Ovary (tissue), 9 donors: Measurements from ENCODE around the gene SAMD4A. TPM values are rescaled to one million over a fixed set of nuclear protein-coding genes. Genes with fewer than 3 reads are reported as not detected.

Experiments
- DNase-seq, 5 donors: peaks; one replicate each; pipeline ENCODE4 v3.0.0-alpha.2; 2019 to 2020
- H3K27ac ChIP-seq, 2 donors: fragments of 200-600 bp; one replicate each; pipeline versions ENCODE4 v1.5.1 to v1.8.0; 2019 to 2022
- H3K27me3 ChIP-seq: fragments of 200-600 bp; one replicate; pipeline ENCODE4 v1.8.0; 2022
- H3K36me3 ChIP-seq: fragments of 200-600 bp; sonication (generic); one replicate; pipeline ENCODE4 v1.5.1; 2019
- H3K4me1 ChIP-seq: one replicate; pipeline ENCODE4 v1.8.1; 2013; ENCODE audit warnings: mild to moderate bottlenecking, moderate library complexity; ENCODE audit not compliant: insufficient read depth
- H3K4me3 ChIP-seq: fragments of 200-600 bp; sonication (generic); one replicate; pipeline ENCODE4 v1.5.1; 2017
- H3K9me3 ChIP-seq, 2 donors: fragments of 200-600 bp in 1 of 2; sonication (generic) in 1 of 2; one replicate each; pipeline versions ENCODE4 v1.5.1 to v1.8.1; 2013 to 2019; ENCODE audit warnings: mild to moderate bottlenecking in 1 of 2, moderate library complexity in 1 of 2
- EP300 ChIP-seq: sonication (generic); formaldehyde crosslinking; IDR thresholded peaks from one replicate; pipeline ENCODE4 v1.6.1; 2017; ENCODE audit warnings: antibody characterized with exemption
- POLR2A ChIP-seq: fragments of 450-650 bp; IDR thresholded peaks from one replicate; pipeline ENCODE4 v1.6.1; 2017; ENCODE audit warnings: antibody characterized with exemption, mild to moderate bottlenecking, moderate library complexity
- WGBS, 3 donors: extraction: QIAGEN DNeasy Blood & Tissue Kit in 1 of 3; methylation state at CpG; one replicate each; pipeline versions ENCODE4 v1.1.5 to v1.1.7; 2013 to 2017; 5-methylcytosine and 5-hydroxymethylcytosine counted together
- intact Hi-C, 4 donors: fragments of 100-400 bp; cut with DNase I; formaldehyde crosslinking; loops; one replicate each; pipeline versions ENCODE4 v1.11.0 to v1.15.1; 2022 to 2023
- polyA plus RNA-seq, 2 donors: library from polyadenylated mRNA; stranded (reverse); fragments of 200-250 nt in 1 of 2; fragments of 350-450 nt in 1 of 2; fragmentation: Illumina TruSeq in 1 of 2; extraction: RNeasy Lipid Tissue Mini Kit (QIAGEN cat#74804) in 1 of 2; gene quantifications; one replicate each; pipeline ENCODE4 v1.2.3, GENCODE V29; 2013 to 2014
- total RNA-seq, 7 donors: library from RNA; depleted of rRNA in 2 of 7; stranded (reverse); fragments of >200 nt in 2 of 7; fragmentation: NEBNext Ultra II Directional in 3 of 7; extraction: Animal tissue kit (Norgen Biotek cat#: 25700) in 3 of 7; gene quantifications; one replicate each; pipeline versions ENCODE4 v1.1.0 to v1.2.4, GENCODE V29; 2016 to 2023
- TF ChIP-seq, protein P1 (sequence below), 3 donors: fragments of 450-650 bp in 2 of 3; fragments of 200-600 bp in 1 of 3; IDR thresholded peaks; one replicate each; pipeline versions ENCODE4 v1.5.1 to v1.8.0; 2016 to 2022; ENCODE audit warnings: antibody characterized with exemption in 3 of 3, mild to moderate bottlenecking in 1 of 3
- donor health status: DM: no; HTN: no; CAD: no; lungs with moderate emphysema.
- donor health status: DM: no; HTN: no; CAD: no.
- donor health status: Bipolar disorder and iron deficiency.
- donor health status: DM: yes; HTN: yes; CAD: no.
- donor health status: DM: no; HTN: no; CAD: no.
- donor health status: DM: yes; HTN: yes; CAD: no.

The SAMD4A gene
- total and polyA plus RNA-seq, 9 donors: 2.3 to 22.4 (median 7.3) TPM

DNA sequence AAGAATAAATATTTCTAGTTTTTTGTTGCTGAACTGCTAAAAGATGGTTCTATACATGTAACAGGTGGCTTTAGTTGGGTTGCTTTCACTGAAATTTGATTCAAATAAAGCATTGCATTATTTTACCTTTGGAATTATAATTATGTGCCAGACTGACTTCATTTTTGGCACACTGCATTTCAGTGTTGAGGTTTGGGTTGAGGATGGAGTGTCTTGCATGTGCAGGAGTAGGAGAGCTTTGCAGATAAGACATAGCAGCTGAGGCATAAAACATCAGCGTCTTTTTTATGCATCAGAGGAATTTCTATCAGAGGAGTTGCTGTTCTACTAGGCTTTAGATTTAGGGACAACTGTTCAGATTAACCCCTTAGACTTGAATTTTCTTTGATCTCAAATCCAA lies 17.2 kb downstream of the SAMD4A start:
- TF ChIP-seq POLR2A (no peak), EP300 (no peak)
- TF ChIP-seq, protein P1, sequence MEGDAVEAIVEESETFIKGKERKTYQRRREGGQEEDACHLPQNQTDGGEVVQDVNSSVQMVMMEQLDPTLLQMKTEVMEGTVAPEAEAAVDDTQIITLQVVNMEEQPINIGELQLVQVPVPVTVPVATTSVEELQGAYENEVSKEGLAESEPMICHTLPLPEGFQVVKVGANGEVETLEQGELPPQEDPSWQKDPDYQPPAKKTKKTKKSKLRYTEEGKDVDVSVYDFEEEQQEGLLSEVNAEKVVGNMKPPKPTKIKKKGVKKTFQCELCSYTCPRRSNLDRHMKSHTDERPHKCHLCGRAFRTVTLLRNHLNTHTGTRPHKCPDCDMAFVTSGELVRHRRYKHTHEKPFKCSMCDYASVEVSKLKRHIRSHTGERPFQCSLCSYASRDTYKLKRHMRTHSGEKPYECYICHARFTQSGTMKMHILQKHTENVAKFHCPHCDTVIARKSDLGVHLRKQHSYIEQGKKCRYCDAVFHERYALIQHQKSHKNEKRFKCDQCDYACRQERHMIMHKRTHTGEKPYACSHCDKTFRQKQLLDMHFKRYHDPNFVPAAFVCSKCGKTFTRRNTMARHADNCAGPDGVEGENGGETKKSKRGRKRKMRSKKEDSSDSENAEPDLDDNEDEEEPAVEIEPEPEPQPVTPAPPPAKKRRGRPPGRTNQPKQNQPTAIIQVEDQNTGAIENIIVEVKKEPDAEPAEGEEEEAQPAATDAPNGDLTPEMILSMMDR (IDR thresholded peaks at IDR 0.05): no peak
- intact Hi-C loops: no loop called here
- no peak overlapping the region for H3K27ac ChIP-seq
- no peak overlapping the region for H3K4me3 ChIP-seq
- DNase-seq: no peak
- 6 to 11% (median 6%) methylated on average over 1 of the region's 1 CpG for WGBS, 3 donors
- H3K9me3 ChIP-seq: no peaks in the 10 kb centered on the region
- H3K4me1 ChIP-seq: no peaks in the 10 kb centered on the region
- H3K36me3 ChIP-seq: no peaks in the 10 kb centered on the region
- H3K27me3 ChIP-seq: no peaks in the 10 kb centered on the region

DNA sequence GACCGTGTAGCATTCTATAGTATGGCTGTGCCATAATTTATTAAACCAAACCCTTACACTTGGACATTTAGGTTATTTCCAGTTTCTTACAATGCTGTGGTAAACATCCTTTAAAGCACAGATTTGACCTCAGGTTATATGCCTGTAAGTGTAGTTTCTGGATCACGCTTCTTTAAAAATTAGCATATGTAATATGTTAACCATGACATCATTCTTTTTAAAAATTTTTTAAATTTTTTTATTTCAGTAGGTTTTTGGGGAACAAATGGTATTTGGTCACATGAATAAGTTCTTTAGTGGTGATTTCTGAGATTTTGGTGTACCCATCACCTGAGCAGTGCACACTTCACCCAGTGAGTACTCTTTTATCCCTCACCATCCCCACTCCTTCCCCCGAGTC lies 18.3 kb downstream of the SAMD4A start:
- H3K27ac ChIP-seq: no peak overlapping the region
- TF ChIP-seq EP300 (no peak), POLR2A (no peak)
- TF ChIP-seq, protein P1 (IDR thresholded peaks at IDR 0.05): no peak
- no peak overlapping the region for H3K4me3 ChIP-seq
- WGBS, 3 donors: 96 to 98% (median 96%) methylated on average over 3 of the region's 3 CpGs
- no peaks in the 10 kb centered on the region for H3K36me3 ChIP-seq
- H3K4me1 ChIP-seq: no peaks in the 10 kb centered on the region
- intact Hi-C loops: loop anchor here in 1 of 4 donors (5.0 kb wide), 1 partner anchor 787 kb away; no protein-coding TSS in a partner anchor
- H3K9me3 ChIP-seq: no peaks in the 10 kb centered on the region
- no peak for DNase-seq
- no peaks in the 10 kb centered on the region for H3K27me3 ChIP-seq

DNA sequence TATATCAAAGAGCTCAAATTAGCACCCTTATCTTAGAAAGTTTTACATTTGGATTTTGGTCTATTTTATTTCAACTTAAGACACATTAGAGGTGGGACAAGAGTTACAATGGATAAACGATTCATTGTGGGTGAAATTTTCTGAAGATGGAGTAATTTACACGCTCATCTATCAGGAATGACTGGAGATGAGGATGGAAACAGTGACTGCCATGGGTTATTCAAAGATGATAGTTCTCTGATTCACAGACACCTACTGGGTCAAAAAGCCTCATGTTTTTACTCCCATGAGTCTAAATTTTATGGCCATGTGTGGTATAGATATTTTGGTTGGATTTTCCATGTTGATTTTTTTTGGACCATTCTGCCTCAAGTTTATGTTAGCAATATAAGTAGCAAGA lies 22.1 kb downstream of the SAMD4A start:
- no peaks in the 10 kb centered on the region for H3K9me3 ChIP-seq
- 82 to 90% (median 85%) methylated on average over 2 of the region's 2 CpGs for WGBS, 3 donors
- no peak overlapping the region for H3K4me3 ChIP-seq
- H3K36me3 ChIP-seq: no peaks in the 10 kb centered on the region
- intact Hi-C loops: loop anchor here in 1 of 4 donors (5.0 kb wide), 1 partner anchor 783 kb away; no protein-coding TSS in a partner anchor
- H3K4me1 ChIP-seq: no peaks in the 10 kb centered on the region
- no peak overlapping the region for H3K27ac ChIP-seq
- no peak for TF ChIP-seq POLR2A
- no peak for TF ChIP-seq EP300
- TF ChIP-seq, protein P1 (IDR thresholded peaks at IDR 0.05): no peak
- DNase-seq: no peak
- no peaks in the 10 kb centered on the region for H3K27me3 ChIP-seq

DNA sequence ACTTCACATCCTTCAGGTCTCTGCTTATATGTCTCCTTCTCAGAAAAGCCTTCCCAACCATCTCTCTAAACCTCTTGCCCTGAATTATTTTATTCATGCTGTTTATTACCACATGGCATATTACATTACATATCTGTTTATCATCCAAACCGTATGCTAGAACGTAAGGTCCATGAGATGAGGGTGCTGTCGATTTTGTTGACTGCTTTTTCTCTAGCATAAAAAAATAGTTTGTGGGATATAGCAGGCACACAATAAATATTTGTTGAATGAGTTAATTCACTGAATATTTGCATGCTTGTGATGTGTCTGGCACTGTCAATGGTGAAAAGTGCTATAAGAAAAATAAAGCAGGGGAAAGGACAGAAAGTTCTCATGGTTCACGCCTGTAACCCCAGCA lies 22.9 kb downstream of the SAMD4A start:
- no peaks in the 10 kb centered on the region for H3K36me3 ChIP-seq
- H3K27me3 ChIP-seq: no peaks in the 10 kb centered on the region
- DNase-seq: no peak
- no peaks in the 10 kb centered on the region for H3K4me1 ChIP-seq
- no peak overlapping the region for H3K4me3 ChIP-seq
- intact Hi-C loops: loop anchor here in 1 of 4 donors (5.0 kb wide), 1 partner anchor 782 kb away; no protein-coding TSS in a partner anchor
- no peaks in the 10 kb centered on the region for H3K9me3 ChIP-seq
- TF ChIP-seq, protein P1 (IDR thresholded peaks at IDR 0.05): no peak
- TF ChIP-seq EP300 (no peak), POLR2A (no peak)
- H3K27ac ChIP-seq: no peak overlapping the region
- 86 to 90% (median 88%) methylated on average over 4 of the region's 4 CpGs for WGBS, 3 donors
